Activated CD8-positive, alpha-beta memory T cell treated with anti-CD3 and anti-CD28 coated beads for 4 hours (primary cell): ENCODE results near the gene GPBP1L1.
"Not testable (repeated sequence)": the region's sequence is repeated elsewhere in the genome, so short reads cannot be mapped to it uniquely, and the experiment has no call there.

Experiments used
- DNase-seq, 2 donors: peaks; one replicate each; pipeline ENCODE4 v3.0.0-alpha.2; 2020; ENCODE audit warnings: low read depth in 2 of 2

The GPBP1L1 gene

GRCh38 chr1:45682942-45683341 is 3.4 kb downstream of the GPBP1L1 start:
- DNase-seq = no peak

- no peak for DNase-seq
Observed at GRCh38 chr1:45679123-45679522, 7.2 kb downstream of the GPBP1L1 start.

DNA sequence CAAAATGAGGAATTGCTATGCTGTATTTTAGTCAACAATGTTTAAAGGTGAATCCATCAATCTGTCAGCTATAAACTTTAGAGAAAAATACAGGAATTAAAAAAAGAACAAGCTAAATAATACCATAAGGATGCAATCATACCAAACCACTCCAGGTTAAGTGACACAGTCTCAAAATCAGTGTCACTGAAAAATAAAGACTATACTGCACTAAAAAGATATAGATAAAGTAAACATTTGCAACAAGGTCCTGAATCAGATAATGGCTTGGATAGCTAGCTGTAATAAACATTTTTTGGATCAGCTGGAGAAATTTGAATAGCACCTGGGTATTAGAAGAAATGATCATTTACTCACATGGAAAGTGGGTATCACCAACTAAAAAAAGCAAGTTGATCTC is 7.8 kb downstream of the GPBP1L1 start:
- no peak for DNase-seq

DNA sequence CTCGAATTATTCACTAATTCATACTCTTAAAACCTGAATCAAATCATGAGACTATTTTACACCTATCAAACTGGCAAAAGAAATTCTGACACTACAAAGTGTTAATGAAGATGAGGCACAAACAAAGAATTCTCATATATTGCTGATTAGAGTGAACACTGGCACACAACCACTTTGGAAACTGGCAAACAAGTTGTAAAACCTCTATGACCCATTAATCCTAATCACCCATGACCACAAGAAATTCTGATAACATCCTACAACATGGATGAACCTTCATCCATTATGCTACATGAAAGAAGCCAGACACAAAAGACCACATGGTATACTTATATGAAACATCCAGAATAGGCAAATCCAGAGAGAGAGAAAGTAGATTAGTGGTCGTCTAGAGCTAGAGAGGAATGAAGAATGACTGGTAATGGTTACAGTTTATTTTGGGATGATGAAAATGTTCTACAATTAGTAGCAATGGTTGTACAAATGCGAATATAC is 8.5 kb downstream of the GPBP1L1 start:
- no peak for DNase-seq

- not testable (repeated sequence) for DNase-seq
Observed at GRCh38 chr1:45676553-45676952, 9.8 kb downstream of the GPBP1L1 start.

DNA sequence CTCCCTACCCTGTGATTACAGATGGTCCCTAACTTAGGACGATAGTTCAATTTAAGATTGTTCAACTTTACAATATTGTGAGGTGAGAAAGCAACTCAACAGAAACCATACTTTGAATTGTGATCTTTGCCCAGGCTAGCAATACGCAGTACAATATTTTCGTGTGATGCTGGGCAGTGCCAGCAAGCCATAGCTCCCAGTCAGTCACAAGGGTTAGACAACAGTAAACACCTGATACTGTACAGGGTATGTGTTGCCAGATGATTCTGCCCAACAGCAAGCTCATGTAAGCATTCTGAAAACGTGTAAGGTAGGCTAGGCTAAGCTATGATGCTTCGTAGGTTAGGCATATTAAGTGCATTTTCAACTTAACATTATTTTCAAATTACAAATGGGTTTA is 11.9 kb downstream of the GPBP1L1 start:
- DNase-seq = no peak

DNA sequence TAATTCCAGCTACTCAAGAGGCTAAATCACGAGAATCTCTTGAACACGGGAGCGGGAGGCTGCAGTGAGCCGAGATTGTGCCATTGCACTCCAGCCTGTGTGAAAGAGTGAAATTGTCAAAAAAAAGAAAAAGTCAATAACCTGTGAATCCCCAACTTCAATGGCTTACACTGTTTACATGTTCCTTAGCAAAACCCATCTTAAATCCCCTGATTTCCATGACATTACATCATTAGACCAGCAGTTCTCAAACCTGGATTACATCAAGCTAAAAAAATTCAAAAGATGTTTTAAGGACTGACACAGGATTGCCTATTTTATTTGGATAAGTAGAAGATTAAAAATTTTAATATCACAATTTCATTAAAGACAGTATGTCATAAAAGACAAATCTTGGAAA is 12.4 kb downstream of the GPBP1L1 start:
- DNase-seq = no peak

- no peak for DNase-seq
Observed at GRCh38 chr1:45669859-45670655, 16.3 kb downstream of the GPBP1L1 start.

DNA sequence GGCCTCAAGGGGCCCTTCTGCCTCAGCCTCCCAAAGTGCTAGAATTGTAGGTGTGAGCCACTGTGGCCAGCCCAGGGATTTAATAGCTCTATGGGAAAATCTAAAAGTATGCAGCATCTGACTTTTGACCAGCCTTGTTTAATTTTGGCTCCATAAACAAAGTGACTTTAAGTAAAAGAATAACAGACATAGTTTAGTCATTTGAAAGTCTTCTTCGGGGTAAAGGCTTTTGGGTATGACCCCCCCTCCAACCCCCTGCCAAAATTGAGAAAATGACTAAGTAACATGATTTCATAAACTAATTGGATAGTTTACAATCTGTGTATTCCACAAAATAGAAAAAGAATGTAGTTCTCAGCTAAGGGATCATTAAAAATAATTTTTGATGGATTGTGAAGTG is 17.0 kb downstream of the GPBP1L1 start:
- no peak for DNase-seq

DNA sequence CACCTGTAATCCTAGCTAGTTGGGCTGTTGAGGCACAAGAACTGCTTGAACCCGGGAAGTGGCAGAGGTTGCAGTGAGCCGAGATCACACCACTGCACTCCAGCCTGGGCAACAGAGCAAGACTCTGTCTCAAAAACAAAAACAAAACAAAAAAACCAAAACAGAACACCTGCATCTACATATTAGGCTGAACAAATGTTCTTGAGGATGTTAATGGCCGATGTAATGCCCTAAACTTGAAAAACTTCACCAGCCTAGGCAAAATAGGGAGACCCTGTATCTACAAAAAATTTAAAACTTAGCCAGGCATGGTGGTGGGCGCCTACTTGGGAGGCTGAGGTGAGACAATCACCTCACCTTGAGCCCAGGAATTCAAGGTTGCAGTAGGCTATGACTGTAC is 17.8 kb downstream of the GPBP1L1 start:
- DNase-seq = no peak

- DNase-seq = no peak
Observed at GRCh38 chr1:45667321-45668111, 18.8 kb downstream of the GPBP1L1 start.

DNA sequence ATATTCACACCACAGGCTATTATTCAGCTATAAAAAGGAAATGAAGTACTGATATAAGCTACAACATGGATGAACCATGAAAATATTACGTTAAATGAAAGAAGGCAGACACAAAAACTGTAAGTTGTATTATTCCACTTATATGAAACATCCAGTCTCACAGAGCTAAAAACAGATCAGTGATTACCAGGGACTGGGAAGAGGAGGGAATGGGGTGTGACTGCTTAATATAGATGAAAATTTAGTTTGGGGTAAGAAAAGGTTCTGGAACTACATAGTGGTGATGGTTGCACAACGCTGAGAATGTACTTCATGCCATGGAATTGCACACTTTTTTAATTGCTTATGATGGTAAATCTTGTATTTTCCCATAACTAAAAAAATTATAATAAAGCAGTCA is 19.5 kb downstream of the GPBP1L1 start:
- DNase-seq = no peak

- DNase-seq = no peak
Observed at GRCh38 chr1:45660336-45660735, 26.0 kb downstream of the GPBP1L1 start.

DNA sequence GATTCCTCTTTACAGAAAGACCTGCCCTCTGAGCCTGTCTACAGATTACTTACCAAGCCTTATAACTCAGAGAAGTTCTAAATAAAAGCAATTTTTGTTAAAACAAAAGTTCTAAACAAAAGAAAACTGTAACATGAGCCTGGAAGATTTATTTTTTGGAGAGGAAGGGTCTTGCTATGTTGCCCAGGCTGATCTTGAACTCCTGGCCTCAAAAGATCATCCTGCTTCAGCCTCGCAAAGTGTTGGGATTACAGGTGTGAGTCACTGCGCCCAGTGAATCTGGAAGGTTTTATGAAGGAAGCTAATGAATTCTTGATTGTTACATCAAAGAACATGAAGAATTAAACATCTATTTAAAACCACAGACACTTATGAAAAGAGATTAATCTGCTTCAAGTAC is 27.1 kb downstream of the GPBP1L1 start:
- no peak for DNase-seq

GRCh38 chr1:45658171-45658570 is 28.2 kb downstream of the GPBP1L1 start:
- no peak for DNase-seq

DNA sequence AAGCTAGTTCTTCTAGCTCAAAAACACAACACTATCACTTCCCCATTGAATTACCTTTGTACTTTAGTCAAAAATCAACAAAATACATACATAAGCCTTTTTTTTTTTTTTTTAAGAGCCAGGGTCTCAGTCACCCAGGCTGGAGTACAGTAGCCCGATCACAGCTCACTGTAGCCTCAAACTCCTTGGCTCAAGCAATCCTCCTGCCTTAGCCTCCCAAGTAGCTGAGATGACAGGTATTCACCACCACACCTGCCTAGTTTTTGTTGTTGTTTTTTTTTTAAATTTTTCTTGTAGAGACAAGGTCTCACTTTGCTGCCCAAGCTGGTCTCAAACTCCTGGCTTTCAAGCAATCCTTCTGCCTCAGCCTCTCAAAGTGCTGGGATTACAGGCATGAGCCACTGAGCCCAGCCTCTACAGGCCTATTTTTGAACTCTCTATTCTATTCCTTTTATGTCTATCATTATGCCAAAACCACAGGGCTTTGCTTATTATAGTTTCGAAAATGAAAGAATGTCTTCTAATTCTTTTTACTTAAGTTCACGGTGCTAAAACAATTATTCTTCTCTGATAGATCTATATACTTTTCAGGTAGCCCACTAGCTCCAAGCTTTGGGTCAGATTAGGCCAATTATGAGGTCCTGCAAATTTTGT is 29.6 kb downstream of the GPBP1L1 start:
- DNase-seq = no peak

GRCh38 chr1:45654540-45655280 is 31.6 kb downstream of the GPBP1L1 start:
- DNase-seq = no peak

- DNase-seq = no peak
Observed at GRCh38 chr1:45647248-45648021, 38.9 kb downstream of the GPBP1L1 start.

DNA sequence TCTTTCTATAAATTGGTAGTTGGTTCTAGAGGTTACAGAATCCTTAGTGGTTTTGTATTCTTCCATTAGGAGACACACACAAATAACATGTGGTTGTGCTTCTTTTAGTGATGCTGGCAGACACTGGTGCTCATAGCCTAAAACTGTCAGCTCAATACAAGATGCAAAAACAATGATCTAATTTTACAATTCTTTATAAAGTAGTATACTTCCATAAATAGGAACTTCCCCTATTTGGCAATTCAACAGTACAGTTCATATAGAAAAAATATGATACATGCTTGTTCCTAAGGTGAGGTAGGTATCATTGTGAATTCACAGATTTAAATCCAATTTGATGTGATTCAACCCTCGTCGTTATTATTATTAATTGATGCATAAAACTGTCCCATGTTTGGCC is 41.7 kb downstream of the GPBP1L1 start:
- DNase-seq = no peak

- no peak for DNase-seq
Observed at GRCh38 chr1:45643978-45644377, 42.4 kb downstream of the GPBP1L1 start.

DNA sequence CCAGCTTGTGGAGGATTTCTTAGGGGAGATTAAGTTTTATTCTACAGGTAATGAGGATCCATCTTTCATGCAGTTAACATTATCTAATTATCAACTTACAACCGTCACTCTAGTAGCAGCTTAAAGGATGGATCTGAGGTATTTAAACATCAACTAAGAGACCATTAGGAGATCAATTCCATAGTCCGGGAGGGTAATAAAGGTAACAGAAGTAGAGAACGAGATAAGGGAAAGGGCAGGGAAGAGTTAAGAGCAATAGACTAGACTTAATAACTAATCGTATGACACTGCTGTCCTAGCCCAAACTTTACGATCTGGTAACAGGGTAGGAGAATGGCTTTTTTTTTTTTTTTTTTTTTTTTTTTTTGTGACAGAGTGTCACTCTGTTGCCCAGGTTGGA is 43.0 kb downstream of the GPBP1L1 start:
- no peak for DNase-seq
